Right lobe of liver (tissue), 6 donors: ENCODE results near the gene PIK3CD. TPM values are rescaled to one million over a fixed set of nuclear protein-coding genes. Genes with fewer than 3 reads are reported as not detected.

Source experiments
- ATAC-seq, 4 donors: fragments of 200-7000 bp; cut with Tn5 transposase; one replicate each; pipeline ENCODE4 v1.9.1; 2020; ENCODE audit warnings: mild to moderate bottlenecking in 4 of 4, moderate library complexity in 4 of 4
- DNase-seq, 3 donors: peaks; one replicate each; pipeline ENCODE4 v3.0.0-alpha.2; 2020
- H3K27ac ChIP-seq, 3 donors: fragments of 200-600 bp; one replicate each; pipeline ENCODE4 v1.8.0; 2022
- H3K27me3 ChIP-seq, 2 donors: fragments of 200-600 bp; one replicate each; pipeline ENCODE4 v1.8.0; 2022
- H3K36me3 ChIP-seq, 4 donors: fragments of 200-600 bp; sonication (generic) in 1 of 4; one replicate each; pipeline versions ENCODE4 v1.5.1 to v1.8.0; 2017 to 2022; ENCODE audit warnings: control low read depth in 1 of 4
- H3K4me1 ChIP-seq, 4 donors: fragments of 200-600 bp; sonication (generic) in 1 of 4; one replicate each; pipeline versions ENCODE4 v1.5.1 to v1.8.0; 2017 to 2022; ENCODE audit warnings: control low read depth in 1 of 4
- H3K4me3 ChIP-seq, 3 donors: fragments of 200-600 bp; one replicate each; pipeline ENCODE4 v1.8.0; 2022
- H3K9me3 ChIP-seq, 4 donors: fragments of 200-600 bp; sonication (generic) in 1 of 4; one replicate each; pipeline versions ENCODE4 v1.5.1 to v1.8.0; 2017 to 2022; ENCODE audit warnings: control low read depth in 1 of 4
- CTCF ChIP-seq, 4 donors: fragments of 200-600 bp in 3 of 4; fragments of 450-650 bp in 1 of 4; IDR thresholded peaks; one replicate each; pipeline versions ENCODE4 v1.5.1 to v1.8.0; 2016 to 2022; ENCODE audit warnings: antibody characterized with exemption in 4 of 4, mild to moderate bottlenecking in 2 of 4
- POLR2A ChIP-seq: fragments of 450-650 bp; IDR thresholded peaks from one replicate; pipeline ENCODE4 v1.6.1; 2017; ENCODE audit warnings: antibody characterized with exemption, mild to moderate bottlenecking
- WGBS: methylation state at CpG from one replicate; pipeline ENCODE4 v1.1.6; 2018; ENCODE audit warnings: low coverage, low lambda C conversion rate; ENCODE audit not compliant: insufficient coverage; ENCODE audit errors: missing lambda C conversion rate; 5-methylcytosine and 5-hydroxymethylcytosine counted together
- intact Hi-C, 2 donors: fragments of 100-400 bp; cut with DNase I; formaldehyde crosslinking; loops; one replicate each; pipeline versions ENCODE4 v1.11.2 to v1.14.1; 2022
- total RNA-seq, 6 experiments: library from RNA; depleted of rRNA in 2 of 6; stranded (reverse); fragments of >200 nt in 2 of 6; fragmentation: NEBNext Ultra II Directional in 3 of 6; extraction: Animal tissue kit (Norgen Biotek cat#: 25700) in 3 of 6; gene quantifications; one replicate each; pipeline versions ENCODE4 v1.1.0 to v1.2.4, GENCODE V29; 2016 to 2023
- donor health status: DM: no; HTN: yes; CAD: no.
- donor health status: DM: no; HTN: no; CAD: no.
- donor health status: DM: no; HTN: no; CAD: no.
- donor health status: DM: no; HTN: yes; CAD: no.
- donor health status: DM: no; HTN: yes; CAD: no.

Gene PIK3CD
- total RNA-seq, 6 experiments from 2014 or later = 1.4 to 5.8 (median 2.6) TPM

- WGBS = 82% methylated on average over 3 of the region's 10 CpGs
These were observed 25.4 kb downstream of the PIK3CD start for GRCh38 chr1:9676815-9677393.

GRCh38 chr1:9680091-9680490 is 28.6 kb downstream of the PIK3CD start:
- H3K27me3 ChIP-seq = no peaks in the 10 kb centered on the region
- no peak overlapping the region for H3K27ac ChIP-seq
- TF ChIP-seq CTCF (IDR thresholded peaks at IDR 0.05) (no peak), POLR2A (no peak)
- 88% methylated on average over 2 of the region's 2 CpGs for WGBS
- no peak for ATAC-seq
- no peaks in the 10 kb centered on the region for H3K36me3 ChIP-seq
- intact Hi-C loops = no loop called here
- no peaks in the 10 kb centered on the region for H3K9me3 ChIP-seq
- no peak overlapping the region for H3K4me3 ChIP-seq
- DNase-seq = no peak
- no peaks in the 10 kb centered on the region for H3K4me1 ChIP-seq

More at GRCh38 chr1:9676815-9677393, 25.4 kb downstream of the PIK3CD start:
- Histone ChIP-seq H3K27me3 (no peaks in the 10 kb centered on the region), H3K36me3 (no peaks in the 10 kb centered on the region), H3K4me1 (no peaks in the 10 kb centered on the region), H3K4me3 (no peak overlapping the region), H3K27ac (no peak overlapping the region), H3K9me3 (no peaks in the 10 kb centered on the region)
- intact Hi-C loops = no loop called here
- ATAC-seq (no peak), DNase-seq (no peak)
- TF ChIP-seq CTCF (IDR thresholded peaks at IDR 0.05) = no peak
- TF ChIP-seq POLR2A = no peak

GRCh38 chr1:9680828-9681227 is 29.3 kb downstream of the PIK3CD start:
- DNase-seq (no peak), ATAC-seq (no peak)

GRCh38 chr1:9684801-9685200 is 33.3 kb downstream of the PIK3CD start:
- WGBS = 100% methylated on average over 1 of the region's 1 CpG
- no peak for TF ChIP-seq CTCF (IDR thresholded peaks at IDR 0.05)
- no peak for TF ChIP-seq POLR2A
- DNase-seq = no peak
- no peaks in the 10 kb centered on the region for H3K9me3 ChIP-seq
- no peaks in the 10 kb centered on the region for H3K36me3 ChIP-seq
- H3K4me3 ChIP-seq = no peak overlapping the region
- H3K27me3 ChIP-seq = no peaks in the 10 kb centered on the region
- peaks cover 0 to 22% (median 5%) of the 10 kb centered on the region in 4 donors for H3K4me1 ChIP-seq
- intact Hi-C loops = no loop called here
- no peak for ATAC-seq
- H3K27ac ChIP-seq = no peak overlapping the region

More at GRCh38 chr1:9680828-9681227, 29.3 kb downstream of the PIK3CD start:
- TF ChIP-seq POLR2A (no peak), CTCF (IDR thresholded peaks at IDR 0.05) (no peak)
- H3K27ac ChIP-seq = no peak overlapping the region
- no peaks in the 10 kb centered on the region for H3K27me3 ChIP-seq
- no peak overlapping the region for H3K4me3 ChIP-seq
- no peaks in the 10 kb centered on the region for H3K36me3 ChIP-seq
- H3K9me3 ChIP-seq = no peaks in the 10 kb centered on the region
- no peaks in the 10 kb centered on the region for H3K4me1 ChIP-seq
- WGBS = 80% methylated on average over 1 of the region's 6 CpGs
- intact Hi-C loops = no loop called here
